Heart left ventricle (tissue), 13 donors: ENCODE results near the gene CNGB1.

Source experiments
- CTCF ChIP-seq, 12 donors: fragments of 200-600 bp; sonication (generic) in 4 of 12; IDR thresholded peaks; one replicate each; pipeline versions ENCODE4 v1.5.0 to v1.8.0; 2018 to 2022; ENCODE audit warnings: antibody characterized with exemption in 12 of 12, mild to moderate bottlenecking in 5 of 12
- POLR2A ChIP-seq, 2 donors: fragments of 450-650 bp; IDR thresholded peaks; one replicate each; pipeline ENCODE4 v1.6.1; 2017; ENCODE audit warnings: antibody characterized with exemption in 2 of 2, mild to moderate bottlenecking in 2 of 2, moderate library complexity in 2 of 2
- donor health status: ischemic (EF 13 %, LVEDD 7.1; RV severe dilation, severe dysfunction).
- donor health status: DM: no; HTN: yes; CAD: no.
- donor health status: DM: no; HTN: no; CAD: no.
- donor health status: ischemic (EF 25% LVEDD 6.9; RV normal size, moderate dysfunction).
- donor health status: ischemic (EF 25% LVEDD 5.7; RV mildly dilated, moderate dysfunction).
- donor health status: ischemic (EF 35%, LVEDD 5.7; RV mildly dilated, moderate dysfunction).
- donor health status: nonischemic (EF 11% LVEDD 7.7; RV severe dilation, severe dysfunction).
- donor health status: DM: yes; HTN: yes; CAD: no.
- donor health status: PGD.
- donor health status: ischemic (EF 29% LVEDD 5.4; RV normal size, mild dysfunction).
- donor health status: nonischemic (EF 23%, LVEDD 6.1; RV moderate dilation, normal function).

DNA sequence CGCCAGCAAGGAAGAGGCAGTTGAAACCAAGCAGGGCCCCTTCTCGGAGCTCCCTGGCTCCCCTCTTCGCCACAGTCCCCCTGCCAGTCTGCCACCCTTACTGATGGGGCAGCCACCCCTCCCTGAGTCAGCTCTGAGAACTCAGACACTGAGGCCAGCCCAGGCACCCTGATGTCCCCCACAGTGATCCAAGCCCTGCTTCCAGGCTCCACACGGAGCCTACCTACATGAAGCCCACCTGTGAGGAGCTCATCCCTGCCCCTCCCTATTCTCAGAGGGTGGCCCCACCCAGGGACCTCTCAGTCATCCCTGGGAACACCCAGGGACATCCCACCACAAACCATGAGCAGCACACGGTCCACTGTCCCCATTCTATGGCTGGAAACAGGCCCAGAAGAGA, 8.9 kb downstream of the CNGB1 start:
- no peak for TF ChIP-seq CTCF (IDR thresholded peaks at IDR 0.05)
- no peak for TF ChIP-seq POLR2A (IDR thresholded peaks at IDR 0.05)
